Left ventricle myocardium superior (tissue), 1 donor: ENCODE measurements around the gene PHACTR1. TPM values are rescaled to one million over a fixed set of nuclear protein-coding genes. Genes with fewer than 3 reads are reported as not detected.
"Not testable (repeated sequence)": the region's sequence is repeated elsewhere in the genome, so short reads cannot be mapped to it uniquely, and the experiment has no call there.

Source experiments
- ATAC-seq: fragments of 200-7000 bp; cut with Tn5 transposase; one replicate; pipeline ENCODE4 v1.9.1; 2020; ENCODE audit warnings: mild to moderate bottlenecking, moderate library complexity
- DNase-seq: peaks from one replicate; pipeline ENCODE4 v3.0.0-alpha.2; 2020
- intact Hi-C: fragments of 100-400 bp; cut with micrococcal nuclease; formaldehyde crosslinking; loops from one replicate; pipeline ENCODE4 v1.11.0; 2022
- total RNA-seq: library from RNA; stranded (reverse); fragmentation: NEBNext Ultra II Directional; extraction: Animal tissue kit (Norgen Biotek cat#: 25700); gene quantifications from one replicate; pipeline ENCODE4 v1.2.1, GENCODE V29; 2021
- donor health status: DM: no; HTN: yes; CAD: no; lungs with severe emphysema.

PHACTR1 gene
- total RNA-seq, 1 donor from 2014 or later = 124 TPM

DNA sequence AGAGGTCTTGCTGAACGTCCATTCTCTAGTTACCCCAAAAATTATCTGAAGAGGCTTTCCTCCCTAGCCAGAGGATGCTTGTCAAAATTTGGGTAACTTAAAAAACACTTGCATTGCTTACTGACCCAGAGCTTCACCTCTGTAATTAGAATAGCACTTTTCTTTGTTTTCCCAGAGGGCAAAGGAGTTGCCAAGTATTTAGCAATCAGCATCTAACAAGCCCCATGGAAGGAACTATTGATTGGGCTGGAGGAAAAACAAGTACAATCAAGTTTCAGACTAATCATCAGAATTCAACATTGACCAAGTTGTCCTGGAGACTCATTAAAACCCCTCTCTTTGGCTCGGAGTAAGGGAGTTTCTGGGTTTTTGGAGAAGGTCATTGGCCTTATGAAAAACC, 385.4 kb downstream of the PHACTR1 start:
- ATAC-seq (no peak), DNase-seq (no peak)
- intact Hi-C loops = no loop called here

GRCh38 chr6:13103169-13103568, 386.6 kb downstream of the PHACTR1 start:
- ATAC-seq = no peak
- no peak for DNase-seq

DNA sequence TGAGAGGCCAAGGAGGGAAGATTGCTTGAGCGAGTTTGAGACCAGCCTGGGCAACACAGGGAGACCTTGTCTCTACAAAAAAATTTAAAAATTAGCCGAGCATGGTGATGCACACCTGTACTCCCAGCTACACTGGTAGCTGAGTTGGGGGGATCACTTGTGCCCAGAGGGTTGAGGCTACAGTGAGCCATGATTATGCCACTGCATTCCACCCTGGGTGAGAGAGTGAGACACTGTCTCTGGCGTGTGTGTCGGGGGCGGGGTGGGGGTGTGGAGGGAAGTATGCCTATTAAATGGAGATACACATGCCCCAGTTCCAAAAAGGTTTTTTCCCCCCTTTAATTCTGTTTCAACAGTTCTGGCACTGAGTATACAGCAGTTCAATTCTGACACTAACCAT, 388.6 kb downstream of the PHACTR1 start:
- intact Hi-C loops = no loop called here
- DNase-seq (no peak), ATAC-seq (peak; percentile 44)

More at GRCh38 chr6:13103169-13103568, 386.6 kb downstream of the PHACTR1 start:
- intact Hi-C loops = no loop called here

GRCh38 chr6:13112921-13113320, 396.4 kb downstream of the PHACTR1 start:
- intact Hi-C loops = no loop called here
- DNase-seq (no peak), ATAC-seq (no peak)

GRCh38 chr6:13113376-13113775, 396.8 kb downstream of the PHACTR1 start:
- DNase-seq = no peak
- ATAC-seq = no peak
- intact Hi-C loops = no loop called here

DNA sequence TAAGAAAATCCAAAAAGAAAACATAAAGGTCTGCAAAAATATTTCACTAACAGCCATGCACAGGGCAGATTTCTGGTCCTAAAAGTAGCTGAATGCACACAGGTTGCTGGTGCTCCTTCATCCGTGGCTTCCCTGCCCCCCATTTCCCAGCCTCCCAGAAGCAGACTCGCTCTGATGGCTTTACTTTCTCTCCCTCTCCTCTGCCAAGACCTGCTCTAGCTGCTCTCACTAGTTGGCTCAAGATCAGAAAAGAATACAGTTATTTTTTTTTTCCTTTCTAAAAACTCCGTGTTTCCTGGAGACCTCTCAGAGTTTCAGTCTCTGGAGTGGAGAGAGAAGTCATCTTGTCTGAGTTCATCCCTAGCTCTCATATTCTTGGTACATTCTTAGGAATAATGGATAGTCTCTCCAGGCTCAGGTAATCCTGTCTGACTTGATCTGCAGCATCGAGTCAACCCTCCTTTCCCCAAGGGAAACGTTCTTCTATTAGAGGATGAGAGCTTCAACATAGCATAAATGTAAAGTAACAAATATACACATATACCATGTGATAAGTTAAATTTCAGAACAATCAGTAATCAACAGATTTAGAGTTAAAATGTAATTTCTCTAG, 397.5 kb downstream of the PHACTR1 start:
- ATAC-seq = peak; percentile 74
- intact Hi-C loops = no loop called here
- DNase-seq = no peak

DNA sequence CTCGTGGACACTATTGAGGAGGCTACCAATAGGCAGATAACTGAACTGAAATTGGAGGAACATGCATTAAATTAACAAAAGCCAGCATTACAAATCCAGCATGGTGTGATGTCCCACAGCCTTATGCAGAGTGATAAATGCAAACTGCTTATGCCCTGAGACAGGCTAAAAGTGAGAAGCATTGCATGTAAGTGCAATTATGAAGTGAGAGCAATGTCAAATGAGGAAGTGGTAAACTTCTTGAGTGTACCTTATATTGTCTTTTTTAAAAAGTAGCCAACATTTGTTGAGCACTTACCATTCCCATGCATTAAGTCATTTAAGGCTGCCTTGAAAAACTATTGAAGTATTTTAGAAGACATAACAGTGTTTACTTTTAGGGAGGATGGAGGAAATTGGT, 399.6 kb downstream of the PHACTR1 start:
- ATAC-seq = no peak
- DNase-seq = no peak
- intact Hi-C loops = no loop called here

- ATAC-seq = no peak
- intact Hi-C loops = no loop called here
- no peak for DNase-seq
Measured at GRCh38 chr6:13117570-13117969, 401.0 kb downstream of the PHACTR1 start.

- intact Hi-C loops = no loop called here
- ATAC-seq = no peak
- no peak for DNase-seq
Measured at GRCh38 chr6:13119549-13119948, 403.0 kb downstream of the PHACTR1 start.

- ATAC-seq (peak; percentile 94), DNase-seq (peak; percentile 64)
- intact Hi-C loops = no loop called here
Measured at GRCh38 chr6:13120483-13121482, 404.2 kb downstream of the PHACTR1 start.

- ATAC-seq = no peak
- intact Hi-C loops = no loop called here
Measured at GRCh38 chr6:13124131-13124530, 407.6 kb downstream of the PHACTR1 start.

GRCh38 chr6:13125841-13126240, 409.3 kb downstream of the PHACTR1 start:
- intact Hi-C loops = no loop called here
- DNase-seq (no peak), ATAC-seq (no peak)

More at GRCh38 chr6:13124131-13124530, 407.6 kb downstream of the PHACTR1 start:
- no peak for DNase-seq

DNA sequence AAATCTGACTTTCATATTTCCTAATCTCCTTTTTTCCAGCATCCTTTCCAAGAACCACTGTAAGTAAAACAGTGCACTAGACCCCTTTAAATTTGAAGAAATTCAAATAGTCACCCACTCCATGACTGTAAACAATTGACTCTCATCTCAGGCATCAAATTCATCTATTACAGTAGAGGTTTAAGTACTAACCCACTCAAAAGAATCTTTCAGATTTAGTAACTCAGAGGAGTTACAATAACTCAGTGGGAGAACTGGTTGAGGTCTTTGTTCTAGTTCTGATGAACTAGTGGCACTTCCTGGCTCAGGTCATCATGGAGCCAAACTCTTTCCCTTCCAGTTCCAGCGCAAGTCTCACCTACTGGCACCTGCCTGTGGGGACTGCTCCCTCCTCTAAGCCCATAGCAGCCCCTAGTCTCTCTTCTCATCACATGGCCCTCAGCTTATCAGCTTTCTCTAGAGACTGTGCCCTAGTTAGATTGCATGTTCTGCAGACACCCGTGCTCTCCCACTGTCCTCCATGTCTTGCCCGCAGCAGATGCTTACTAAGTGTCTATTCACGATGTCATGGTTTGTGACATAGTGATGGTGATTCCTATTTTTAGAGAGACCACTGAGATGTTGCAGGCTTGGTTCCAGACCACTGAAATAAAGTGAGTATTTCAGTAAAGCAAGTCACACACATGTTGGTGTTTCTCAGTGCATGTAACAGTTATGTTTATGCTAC, 415.5 kb downstream of the PHACTR1 start:
- intact Hi-C loops = no loop called here
- peak; percentile 93 for ATAC-seq
- DNase-seq = no peak

- DNase-seq, intact Hi-C loops, ATAC-seq: not testable (repeated sequence)
Measured at GRCh38 chr6:13133894-13134293, 417.3 kb downstream of the PHACTR1 start.

DNA sequence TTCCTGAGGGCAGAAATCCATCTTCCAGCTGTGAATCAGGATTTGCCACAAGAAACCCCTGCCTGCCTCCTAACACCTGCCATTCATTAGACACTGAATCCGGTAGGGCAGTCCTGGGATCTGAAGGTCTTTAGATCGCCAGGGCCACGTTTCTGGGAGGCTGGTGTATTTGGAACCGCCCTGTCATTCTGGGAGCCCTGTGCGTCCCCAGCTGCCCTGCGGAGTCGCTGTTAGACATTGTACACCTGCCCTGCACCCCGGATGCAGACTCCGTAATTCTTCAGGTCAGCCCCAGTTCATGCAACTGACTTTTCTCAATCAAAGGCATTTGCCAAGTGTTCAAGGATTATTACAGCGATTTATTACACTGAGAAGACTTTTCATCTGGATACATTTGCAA, 418.6 kb downstream of the PHACTR1 start:
- intact Hi-C loops = no loop called here
- no peak for ATAC-seq
- DNase-seq = no peak

DNA sequence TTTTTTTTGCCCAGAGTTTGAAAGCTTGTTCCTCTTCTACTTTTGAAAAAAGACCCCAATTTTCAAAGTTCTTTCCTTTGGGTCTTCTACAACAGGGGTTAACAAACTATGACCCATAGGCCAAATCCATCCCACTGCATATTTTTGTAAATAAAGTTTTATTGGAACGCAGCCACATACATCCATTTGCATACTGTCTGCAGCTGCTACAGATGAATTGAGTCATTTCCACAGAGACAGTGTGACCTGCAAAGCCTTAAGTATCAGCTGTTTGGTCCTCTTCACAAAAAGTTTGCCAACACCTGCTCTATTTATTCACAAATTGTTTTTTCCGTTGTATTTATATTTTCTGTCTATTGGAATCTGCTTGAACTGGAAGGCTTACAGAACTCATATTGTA, 422.6 kb downstream of the PHACTR1 start:
- no peak for ATAC-seq
- DNase-seq = no peak
- intact Hi-C loops = no loop called here

DNA sequence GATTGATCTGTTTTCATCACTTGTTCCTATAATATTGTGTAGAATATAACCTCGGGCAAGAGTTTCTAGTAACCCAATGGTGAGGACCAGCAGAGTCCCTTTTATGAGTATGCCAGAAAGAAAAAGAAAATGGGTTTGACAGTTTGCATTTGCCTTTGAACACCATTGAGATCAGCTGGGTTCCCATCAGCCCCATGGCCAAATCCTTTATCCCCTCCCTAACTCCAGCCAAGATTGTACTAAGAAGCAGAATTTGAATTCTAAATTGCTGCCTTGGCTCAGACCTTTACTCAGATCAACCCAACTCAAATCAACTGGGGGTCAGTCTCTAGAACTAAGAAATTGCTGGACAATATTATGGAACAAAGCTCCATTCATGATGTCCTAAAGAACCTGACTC, 424.4 kb downstream of the PHACTR1 start:
- ATAC-seq (no peak), DNase-seq (no peak)
- intact Hi-C loops = no loop called here

GRCh38 chr6:13141387-13141786, 424.8 kb downstream of the PHACTR1 start:
- DNase-seq (no peak), ATAC-seq (no peak)
- intact Hi-C loops = no loop called here

- ATAC-seq = no peak
- intact Hi-C loops = no loop called here
- DNase-seq = no peak
Measured at GRCh38 chr6:13142611-13143010, 426.0 kb downstream of the PHACTR1 start.

GRCh38 chr6:13146442-13146841, 429.9 kb downstream of the PHACTR1 start:
- no peak for ATAC-seq
- intact Hi-C loops = no loop called here
- DNase-seq = no peak
